Activated CD4-positive, alpha-beta T cell treated with anti-CD3 and anti-CD28 coated beads for 36 hours (primary cell): ENCODE results near the gene TENM4. TPM values are rescaled to one million over a fixed set of nuclear protein-coding genes. Genes with fewer than 3 reads are reported as not detected.

Experiments used
- ATAC-seq: fragments of 200-7000 bp; cut with Tn5 transposase; one replicate; pipeline ENCODE4 v1.10.0; 2021; ENCODE audit warnings: mild to moderate bottlenecking, moderate library complexity
- CTCF ChIA-PET: fragments of 350-600 bp; sonication (Branson Sonifier 250); formaldehyde crosslinking; loops from one replicate; lab custom pipeline; 2021; ENCODE audit warnings: antibody characterized with exemption; lab: Charles Lee
- POLR2A ChIA-PET: fragments of 350-600 bp; sonication (Branson Sonifier 250); formaldehyde crosslinking; loops from one replicate; lab custom pipeline; 2021; ENCODE audit warnings: antibody characterized with exemption, inconsistent platforms; lab: Charles Lee
- DNase-seq: peaks from one replicate; pipeline ENCODE4 v3.0.0-alpha.2; 2020
- H3K27ac Mint-ChIP-seq: one replicate; pipeline ENCODE4 v1.8.0; 2021; ENCODE audit warnings: mixed read lengths
- H3K27me3 Mint-ChIP-seq: one replicate; pipeline ENCODE4 v1.8.0; 2021; ENCODE audit warnings: mixed read lengths
- H3K36me3 Mint-ChIP-seq: one replicate; pipeline ENCODE4 v1.8.0; 2021; ENCODE audit warnings: low read depth, mixed read lengths
- H3K4me1 Mint-ChIP-seq: one replicate; pipeline ENCODE4 v1.8.0; 2021; ENCODE audit warnings: mixed read lengths
- H3K4me3 Mint-ChIP-seq: one replicate; pipeline ENCODE4 v1.8.0; 2021; ENCODE audit warnings: mild to moderate bottlenecking, moderate library complexity, mixed read lengths
- H3K9me3 Mint-ChIP-seq: one replicate; pipeline ENCODE4 v1.8.0; 2021; ENCODE audit warnings: low read depth, mixed read lengths
- intact Hi-C, 2 experiments: fragments of 100-400 bp; cut with DNase I in 1 of 2; cut with micrococcal nuclease in 1 of 2; formaldehyde crosslinking; loops; one replicate each; pipeline versions ENCODE4 v1.14.2 to v1.15.1; 2022 to 2024; cut with DNase I, micrococcal nuclease
- total RNA-seq, 2 experiments: library from RNA; stranded (reverse); gene quantifications; one replicate each; pipeline ENCODE4 v1.2.3, GENCODE V29; 2021

Gene TENM4
- total RNA-seq, result not detected

- POLR2A ChIA-PET, result interaction anchor here (0.6 kb wide), 1 partner anchor 647 kb away, joined by 5 read pairs; no protein-coding TSS in a partner anchor
These were observed at the start of gene TENM4 for GRCh38 chr11:79440571-79441460. Gene TENM4, minus strand, starts transcription at chr11:79441030. Its CDS starts 371,086 bp downstream, at chr11:79069944.

GRCh38 chr11:79488286-79488685, 47.5 kb upstream of the TENM4 start:
- no peak overlapping the region for H3K27ac Mint-ChIP-seq
- CTCF ChIA-PET, result no interaction called here
- DNase-seq (no peak), ATAC-seq (no peak)
- H3K9me3 Mint-ChIP-seq, result no peaks in the 10 kb centered on the region
- peaks cover 4% of the 10 kb centered on the region for H3K4me1 Mint-ChIP-seq
- no peak overlapping the region for H3K4me3 Mint-ChIP-seq
- POLR2A ChIA-PET, result no interaction called here
- H3K36me3 Mint-ChIP-seq, result no peaks in the 10 kb centered on the region
- intact Hi-C loops, result no loop called here
- peaks cover 2% of the 10 kb centered on the region for H3K27me3 Mint-ChIP-seq

More at GRCh38 chr11:79440571-79441460, at the start of gene TENM4:
- CTCF ChIA-PET, result interaction anchor here (0.7 kb wide), 1 partner anchor 1077 kb away, joined by 4 read pairs; no protein-coding TSS in a partner anchor
- H3K27me3 Mint-ChIP-seq, result peaks cover 50% of the 10 kb centered on the region
- peaks cover 15% of the 10 kb centered on the region for H3K4me1 Mint-ChIP-seq
- no peak within 1 kb of the TSS for H3K27ac Mint-ChIP-seq
- DNase-seq, result peak; percentile 21
- peak within 1 kb of the TSS; percentile 1 for H3K4me3 Mint-ChIP-seq
- peak; percentile 33 for ATAC-seq
- H3K9me3 Mint-ChIP-seq, result no peaks in the 10 kb centered on the region
- intact Hi-C loops, result no loop called here
- H3K36me3 Mint-ChIP-seq, result no peaks in the 10 kb centered on the region

GRCh38 chr11:79487412-79487811, 46.6 kb upstream of the TENM4 start:
- no peak for ATAC-seq
- peaks cover 2% of the 10 kb centered on the region for H3K27me3 Mint-ChIP-seq
- CTCF ChIA-PET, result no interaction called here
- H3K9me3 Mint-ChIP-seq, result no peaks in the 10 kb centered on the region
- intact Hi-C loops, result no loop called here
- H3K4me1 Mint-ChIP-seq, result peaks cover 11% of the 10 kb centered on the region
- H3K36me3 Mint-ChIP-seq, result no peaks in the 10 kb centered on the region
- no peak overlapping the region for H3K4me3 Mint-ChIP-seq
- no peak for DNase-seq
- POLR2A ChIA-PET, result no interaction called here
- H3K27ac Mint-ChIP-seq, result no peak overlapping the region

GRCh38 chr11:79486242-79486984, 45.6 kb upstream of the TENM4 start:
- DNase-seq, result no peak
- H3K9me3 Mint-ChIP-seq, result no peaks in the 10 kb centered on the region
- intact Hi-C loops, result no loop called here
- no peak overlapping the region for H3K27ac Mint-ChIP-seq
- ChIA-PET POLR2A (interaction anchor here (0.7 kb wide), 1 partner anchor 46 kb away, joined by 3 read pairs; no protein-coding TSS in a partner anchor), CTCF (no interaction called here)
- ATAC-seq, result no peak
- no peak overlapping the region for H3K4me3 Mint-ChIP-seq
- peaks cover 2% of the 10 kb centered on the region for H3K27me3 Mint-ChIP-seq
- no peaks in the 10 kb centered on the region for H3K36me3 Mint-ChIP-seq
- H3K4me1 Mint-ChIP-seq, result peaks cover 11% of the 10 kb centered on the region

GRCh38 chr11:79485694-79486093, 44.9 kb upstream of the TENM4 start:
- intact Hi-C loops, result no loop called here
- H3K27ac Mint-ChIP-seq, result no peak overlapping the region
- DNase-seq (no peak), ATAC-seq (no peak)
- peaks cover 2% of the 10 kb centered on the region for H3K27me3 Mint-ChIP-seq
- no peaks in the 10 kb centered on the region for H3K36me3 Mint-ChIP-seq
- ChIA-PET POLR2A (interaction anchor here (0.7 kb wide), 1 partner anchor 46 kb away, joined by 3 read pairs; no protein-coding TSS in a partner anchor), CTCF (no interaction called here)
- no peak overlapping the region for H3K4me3 Mint-ChIP-seq
- peaks cover 11% of the 10 kb centered on the region for H3K4me1 Mint-ChIP-seq
- H3K9me3 Mint-ChIP-seq, result no peaks in the 10 kb centered on the region

GRCh38 chr11:79484872-79485271, 44.0 kb upstream of the TENM4 start:
- Mint-ChIP-seq H3K4me3 (no peak overlapping the region), H3K9me3 (no peaks in the 10 kb centered on the region), H3K27ac (no peak overlapping the region), H3K36me3 (no peaks in the 10 kb centered on the region), H3K27me3 (peaks cover 2% of the 10 kb centered on the region), H3K4me1 (peaks cover 11% of the 10 kb centered on the region)
- no peak for DNase-seq
- CTCF ChIA-PET, result no interaction called here
- POLR2A ChIA-PET, result no interaction called here
- no peak for ATAC-seq
- intact Hi-C loops, result no loop called here

GRCh38 chr11:79482800-79483199, 42.0 kb upstream of the TENM4 start:
- Mint-ChIP-seq H3K27ac (no peak overlapping the region), H3K36me3 (no peaks in the 10 kb centered on the region), H3K27me3 (peaks cover 2% of the 10 kb centered on the region), H3K9me3 (no peaks in the 10 kb centered on the region), H3K4me3 (no peak overlapping the region), H3K4me1 (peaks cover 11% of the 10 kb centered on the region)
- POLR2A ChIA-PET, result no interaction called here
- ATAC-seq (peak; percentile 23), DNase-seq (peak; percentile 5)
- CTCF ChIA-PET, result interaction anchor here (0.7 kb wide), 1 partner anchor 15 kb away, joined by 3 read pairs; no protein-coding TSS in a partner anchor
- intact Hi-C loops, result no loop called here

GRCh38 chr11:79481795-79482194, 41.0 kb upstream of the TENM4 start:
- Mint-ChIP-seq H3K4me1 (peaks cover 11% of the 10 kb centered on the region), H3K36me3 (no peaks in the 10 kb centered on the region), H3K4me3 (no peak overlapping the region), H3K9me3 (no peaks in the 10 kb centered on the region), H3K27ac (no peak overlapping the region), H3K27me3 (peaks cover 2% of the 10 kb centered on the region)
- no peak for ATAC-seq
- no peak for DNase-seq
- ChIA-PET CTCF (interaction anchor here (0.6 to 0.7 kb wide), 3 partner anchors 8 to 369 kb away, joined by 3 read pairs; no protein-coding TSS in a partner anchor), POLR2A (no interaction called here)
- intact Hi-C loops, result no loop called here

- CTCF ChIA-PET, result no interaction called here
These were observed 40.0 kb upstream of the TENM4 start for GRCh38 chr11:79480864-79481263.

GRCh38 chr11:79472819-79473529, 32.1 kb upstream of the TENM4 start:
- H3K27me3 Mint-ChIP-seq, result peaks cover 7% of the 10 kb centered on the region
- intact Hi-C loops, result no loop called here
- H3K4me3 Mint-ChIP-seq, result no peak overlapping the region
- ChIA-PET CTCF (interaction anchor here (0.8 kb wide), 1 partner anchor 826 kb away, joined by 3 read pairs; no protein-coding TSS in a partner anchor), POLR2A (no interaction called here)
- no peaks in the 10 kb centered on the region for H3K4me1 Mint-ChIP-seq
- DNase-seq, result no peak
- H3K36me3 Mint-ChIP-seq, result no peaks in the 10 kb centered on the region
- no peak overlapping the region for H3K27ac Mint-ChIP-seq
- H3K9me3 Mint-ChIP-seq, result no peaks in the 10 kb centered on the region
- ATAC-seq, result no peak

More at GRCh38 chr11:79480864-79481263, 40.0 kb upstream of the TENM4 start:
- POLR2A ChIA-PET, result no interaction called here
- Mint-ChIP-seq H3K9me3 (no peaks in the 10 kb centered on the region), H3K36me3 (no peaks in the 10 kb centered on the region), H3K27ac (no peak overlapping the region), H3K4me3 (no peak overlapping the region), H3K4me1 (peaks cover 7% of the 10 kb centered on the region), H3K27me3 (peaks cover 2% of the 10 kb centered on the region)
- DNase-seq (no peak), ATAC-seq (no peak)
- intact Hi-C loops, result no loop called here
